ENCODE data around the gene HACD1.

The HACD1 gene

DNA sequence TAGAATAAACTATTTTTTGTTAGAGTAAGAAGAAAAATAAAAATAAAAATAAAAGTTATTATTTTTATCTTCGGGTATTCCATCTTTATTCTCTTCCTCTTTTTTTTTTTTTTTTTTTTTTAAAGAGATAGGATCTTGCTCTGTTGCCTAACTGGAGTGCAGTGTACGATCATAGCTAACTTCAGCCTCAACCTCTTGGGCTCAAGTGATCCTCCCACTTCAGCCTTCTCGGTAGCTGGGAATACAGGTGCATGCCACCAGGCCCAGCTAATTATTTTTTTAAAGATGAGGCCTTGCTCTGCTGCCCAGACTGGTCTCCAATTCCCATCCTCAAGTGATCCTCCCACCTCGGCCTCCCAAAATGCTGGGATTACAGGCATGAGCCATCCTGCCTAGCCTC, 42.2 kb upstream of the HACD1 start:
- H3K4me3 ChIP-seq (ENCODE audit: control insufficient read depth, low read depth, low read length): no peak overlapping the region
- no peak for DNase-seq (ENCODE audit: low read depth)
- TF ChIP-seq, protein P1, sequence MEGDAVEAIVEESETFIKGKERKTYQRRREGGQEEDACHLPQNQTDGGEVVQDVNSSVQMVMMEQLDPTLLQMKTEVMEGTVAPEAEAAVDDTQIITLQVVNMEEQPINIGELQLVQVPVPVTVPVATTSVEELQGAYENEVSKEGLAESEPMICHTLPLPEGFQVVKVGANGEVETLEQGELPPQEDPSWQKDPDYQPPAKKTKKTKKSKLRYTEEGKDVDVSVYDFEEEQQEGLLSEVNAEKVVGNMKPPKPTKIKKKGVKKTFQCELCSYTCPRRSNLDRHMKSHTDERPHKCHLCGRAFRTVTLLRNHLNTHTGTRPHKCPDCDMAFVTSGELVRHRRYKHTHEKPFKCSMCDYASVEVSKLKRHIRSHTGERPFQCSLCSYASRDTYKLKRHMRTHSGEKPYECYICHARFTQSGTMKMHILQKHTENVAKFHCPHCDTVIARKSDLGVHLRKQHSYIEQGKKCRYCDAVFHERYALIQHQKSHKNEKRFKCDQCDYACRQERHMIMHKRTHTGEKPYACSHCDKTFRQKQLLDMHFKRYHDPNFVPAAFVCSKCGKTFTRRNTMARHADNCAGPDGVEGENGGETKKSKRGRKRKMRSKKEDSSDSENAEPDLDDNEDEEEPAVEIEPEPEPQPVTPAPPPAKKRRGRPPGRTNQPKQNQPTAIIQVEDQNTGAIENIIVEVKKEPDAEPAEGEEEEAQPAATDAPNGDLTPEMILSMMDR (IDR thresholded peaks at IDR 0.05; ENCODE audit: control insufficient read depth, insufficient read depth, low read depth, low read length, missing control alignments): no peak

DNA sequence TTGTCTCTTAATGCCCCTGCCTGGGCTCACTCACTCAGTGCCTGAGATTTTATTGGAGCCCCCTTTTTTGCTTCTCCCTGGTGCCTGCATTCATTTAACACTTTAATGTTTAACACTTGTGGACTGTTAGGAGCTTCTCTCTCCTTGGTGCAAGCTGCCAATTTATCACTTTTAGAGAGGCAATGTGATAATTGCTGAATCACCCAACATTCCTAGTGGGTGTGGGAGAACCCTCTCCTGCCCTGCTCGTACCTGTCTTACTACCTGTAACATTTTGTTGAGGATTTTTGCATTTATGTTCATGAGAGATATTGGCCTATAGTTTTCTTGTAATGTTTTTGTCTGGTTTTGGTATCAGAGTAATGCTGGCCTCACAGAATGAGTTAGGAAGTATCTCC, 39.9 kb upstream of the HACD1 start:
- no peak for DNase-seq (ENCODE audit: low read depth)
- no peak overlapping the region for H3K4me3 ChIP-seq (ENCODE audit: control insufficient read depth, low read depth, low read length)
- TF ChIP-seq, protein P1 (IDR thresholded peaks at IDR 0.05; ENCODE audit: control insufficient read depth, insufficient read depth, low read depth, low read length, missing control alignments): no peak

DNA sequence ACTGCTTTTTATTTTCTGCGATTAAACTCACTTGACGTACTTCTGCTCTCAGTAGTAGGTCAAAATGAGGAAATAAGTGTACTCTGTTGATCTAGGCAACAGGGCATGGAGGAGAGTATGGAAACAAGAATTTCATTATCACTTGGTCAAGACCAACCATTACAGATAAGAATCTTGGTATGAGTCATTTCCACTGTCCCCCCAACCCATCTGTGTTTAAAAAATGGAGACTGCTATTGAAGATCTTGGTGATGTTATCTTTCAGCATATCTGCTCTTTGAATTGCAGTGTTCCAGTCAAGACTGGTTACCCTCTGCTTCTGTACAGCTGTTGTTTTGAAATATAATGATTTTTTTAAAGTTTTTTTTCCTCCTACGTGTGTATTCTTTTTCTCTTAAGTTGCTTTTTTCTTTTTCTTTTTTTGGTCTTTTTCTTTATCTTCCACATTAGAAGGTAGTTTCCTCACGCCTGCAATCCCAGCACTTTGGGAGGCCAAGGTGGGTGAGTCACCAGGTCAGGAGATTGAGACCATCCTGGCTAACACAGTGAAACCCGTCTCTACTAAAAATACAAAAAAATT, 38.5 kb upstream of the HACD1 start:
- no peak overlapping the region for H3K4me3 ChIP-seq (ENCODE audit: control insufficient read depth, low read depth, low read length)
- no peak for DNase-seq (ENCODE audit: low read depth)
- TF ChIP-seq, protein P1 (IDR thresholded peaks at IDR 0.05; ENCODE audit: control insufficient read depth, insufficient read depth, low read depth, low read length, missing control alignments): no peak

DNA sequence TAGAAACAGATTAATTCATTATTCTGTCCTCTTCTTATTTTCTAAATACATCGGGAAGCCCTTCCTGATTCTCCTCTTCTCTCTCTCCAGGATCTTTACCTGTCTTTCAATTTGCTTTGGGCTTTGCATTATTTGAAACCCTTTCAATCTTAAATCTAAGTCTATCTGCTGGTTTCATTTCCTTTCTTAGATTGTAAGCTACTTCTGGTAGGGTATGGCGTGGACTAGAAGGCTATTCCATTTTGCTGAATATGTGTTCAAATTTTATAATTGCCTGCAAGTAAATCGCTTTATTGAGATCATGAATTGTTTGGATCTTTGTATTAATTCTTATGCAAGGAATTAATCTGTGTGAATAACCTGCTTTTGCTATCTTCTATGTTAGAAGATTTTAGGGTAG, 37.8 kb upstream of the HACD1 start:
- H3K4me3 ChIP-seq (ENCODE audit: control insufficient read depth, low read depth, low read length): no peak overlapping the region
- DNase-seq (ENCODE audit: low read depth): no peak
- TF ChIP-seq, protein P1 (IDR thresholded peaks at IDR 0.05; ENCODE audit: control insufficient read depth, insufficient read depth, low read depth, low read length, missing control alignments): no peak

DNA sequence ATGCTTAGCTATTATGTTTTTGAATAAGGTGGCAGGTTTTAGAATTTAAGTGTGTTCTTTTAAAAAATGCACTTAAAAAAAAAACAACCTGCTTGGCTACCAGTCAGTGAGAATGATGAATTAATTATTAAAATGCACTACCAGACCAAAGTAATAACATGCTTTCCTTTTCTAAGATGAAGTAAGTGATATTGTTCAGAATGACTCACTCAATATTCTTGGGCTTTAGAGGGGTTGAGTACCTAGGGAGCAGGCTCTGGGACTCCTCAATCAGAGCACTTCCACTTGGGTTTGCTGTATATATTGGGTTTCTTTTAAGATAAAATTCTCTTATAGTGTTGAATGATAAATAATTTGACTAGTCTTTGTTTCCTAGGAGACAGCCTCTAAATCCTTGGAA, 35.4 kb upstream of the HACD1 start:
- TF ChIP-seq, protein P1 (IDR thresholded peaks at IDR 0.05; ENCODE audit: control insufficient read depth, insufficient read depth, low read depth, low read length, missing control alignments): no peak
- no peak overlapping the region for H3K4me3 ChIP-seq (ENCODE audit: control insufficient read depth, low read depth, low read length)
- DNase-seq (ENCODE audit: low read depth): no peak

DNA sequence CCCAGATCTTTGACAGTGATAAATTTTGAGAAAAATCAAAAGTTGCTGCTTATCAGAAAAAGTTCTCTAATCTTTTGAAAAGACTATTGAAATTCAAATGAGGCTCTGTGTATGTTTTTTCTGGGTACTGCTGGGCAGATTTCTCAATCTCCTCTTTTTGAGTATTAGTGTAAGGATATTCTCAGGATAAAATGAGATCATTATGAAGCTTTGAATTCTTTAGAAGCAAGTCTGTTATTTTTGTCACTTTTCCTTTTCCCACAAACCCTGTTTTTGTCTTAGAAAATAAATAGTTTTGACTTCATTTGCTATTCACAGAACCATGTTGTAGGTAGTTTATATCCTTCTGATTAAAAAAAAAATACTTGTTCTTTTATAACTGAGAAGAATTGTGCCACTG, 34.7 kb upstream of the HACD1 start:
- DNase-seq (ENCODE audit: low read depth): no peak
- H3K4me3 ChIP-seq (ENCODE audit: control insufficient read depth, low read depth, low read length): no peak overlapping the region
- TF ChIP-seq, protein P1 (IDR thresholded peaks at IDR 0.05; ENCODE audit: control insufficient read depth, insufficient read depth, low read depth, low read length, missing control alignments): no peak

DNA sequence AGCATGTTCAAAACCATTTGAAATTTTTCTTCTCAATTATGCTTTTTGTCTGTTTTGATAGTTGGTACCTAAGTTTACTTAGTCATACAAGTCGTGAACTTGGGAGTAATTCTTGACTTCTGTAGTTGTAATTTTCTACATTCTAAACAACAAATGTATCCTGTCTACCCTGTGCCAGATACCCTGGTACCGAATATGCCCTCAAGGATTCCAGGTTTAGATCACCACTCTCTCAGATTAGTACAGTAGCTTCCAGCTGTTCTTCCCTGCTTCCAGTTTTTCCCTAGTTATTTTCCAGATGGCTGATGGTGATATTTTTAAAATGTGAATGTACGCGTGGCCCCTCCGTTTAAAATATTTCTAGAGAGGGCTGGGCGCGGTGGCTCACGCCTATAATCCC, 33.2 kb upstream of the HACD1 start:
- no peak overlapping the region for H3K4me3 ChIP-seq (ENCODE audit: control insufficient read depth, low read depth, low read length)
- no peak for DNase-seq (ENCODE audit: low read depth)
- TF ChIP-seq, protein P1 (IDR thresholded peaks at IDR 0.05; ENCODE audit: control insufficient read depth, insufficient read depth, low read depth, low read length, missing control alignments): no peak
